HepG2 (cell line): ENCODE results near the gene RNF213.

ENCODE experiments used
- CTCF ChIP-seq: sonication (generic); formaldehyde crosslinking; IDR thresholded peaks from 2 replicates; pipeline ENCODE4 v1.5.0; 2020; ENCODE audit warnings: mild to moderate bottlenecking, missing genetic modification reagents, moderate library complexity
- GABPB1 ChIP-seq: IDR thresholded peaks from 2 replicates; pipeline ENCODE4 v1.6.1; 2016; ENCODE audit warnings: mild to moderate bottlenecking, missing genetic modification reagents, moderate library complexity, missing compliant biosample characterization

GRCh38 chr17:80393241-80393890, 132.7 kb downstream of the RNF213 start:
- TF ChIP-seq CTCF (CRISPR knock-in tag) (no peak), GABPB1 (CRISPR knock-in tag) (no peak)
